Bronchial epithelial cell (primary cell): ENCODE results near the gene AOPEP. TPM values are rescaled to one million over a fixed set of nuclear protein-coding genes. Genes with fewer than 3 reads are reported as not detected.

Experiments used
- DNase-seq: peaks from one replicate; pipeline ENCODE4 v3.0.0-alpha.2; 2010; ENCODE audit warnings: low read depth
- FAIRE-seq: peaks from 2 replicates; lab custom pipeline; 2011; peaks lifted over from hg19 to GRCh38; lab: Jason Lieb, UNC
- H3K27me3 ChIP-seq: 2 replicates; pipeline ENCODE4 v1.5.1; 2011; ENCODE audit warnings: low read length; ENCODE audit not compliant: control insufficient read depth, insufficient read depth
- H3K36me3 ChIP-seq: 2 replicates; pipeline ENCODE4 v1.5.1; 2011; ENCODE audit warnings: low read length; ENCODE audit not compliant: control insufficient read depth, insufficient read depth
- H3K4me3 ChIP-seq: 2 replicates; pipeline ENCODE4 v1.5.1; 2011; ENCODE audit warnings: mild to moderate bottlenecking, low read depth, low read length, control low read depth
- CTCF ChIP-seq: IDR thresholded peaks from 2 replicates; pipeline ENCODE4 v1.5.1; 2011; ENCODE audit warnings: mild to moderate bottlenecking, moderate library complexity, low read length, control low read depth, inconsistent platforms; ENCODE audit not compliant: insufficient read depth, severe bottlenecking
- total RNA-seq: library from RNA; depleted of rRNA; stranded (reverse); fragments of >200 nt; gene quantifications from 2 replicates; pipeline ENCODE4 v1.2.1, GENCODE V29; 2014

Gene AOPEP
- total RNA-seq, 1 donor from 2014 or later, result 91.1 TPM

- no peak for DNase-seq
- Histone ChIP-seq H3K36me3 (no peaks in the 10 kb centered on the region), H3K27me3 (no peaks in the 10 kb centered on the region), H3K4me3 (no peak overlapping the region)
- no peak for TF ChIP-seq CTCF
- FAIRE-seq, result no peak
These were observed 42.3 kb downstream of the AOPEP start for GRCh38 chr9:94768766-94769165.

- no peak for TF ChIP-seq CTCF
- FAIRE-seq, result no peak
These were observed 43.8 kb downstream of the AOPEP start for GRCh38 chr9:94770334-94770733.

GRCh38 chr9:94771096-94771495, 44.6 kb downstream of the AOPEP start:
- FAIRE-seq (no peak), DNase-seq (no peak)
- no peak overlapping the region for H3K4me3 ChIP-seq
- H3K36me3 ChIP-seq, result no peaks in the 10 kb centered on the region
- no peak for TF ChIP-seq CTCF
- no peaks in the 10 kb centered on the region for H3K27me3 ChIP-seq

More at GRCh38 chr9:94770334-94770733, 43.8 kb downstream of the AOPEP start:
- Histone ChIP-seq H3K4me3 (no peak overlapping the region), H3K36me3 (no peaks in the 10 kb centered on the region), H3K27me3 (no peaks in the 10 kb centered on the region)
- DNase-seq, result no peak

GRCh38 chr9:94772144-94772543, 45.6 kb downstream of the AOPEP start:
- FAIRE-seq (no peak), DNase-seq (no peak)
- TF ChIP-seq CTCF, result no peak
- Histone ChIP-seq H3K36me3 (no peaks in the 10 kb centered on the region), H3K27me3 (no peaks in the 10 kb centered on the region), H3K4me3 (no peak overlapping the region)

- Histone ChIP-seq H3K4me3 (no peak overlapping the region), H3K36me3 (no peaks in the 10 kb centered on the region), H3K27me3 (no peaks in the 10 kb centered on the region)
- FAIRE-seq (no peak), DNase-seq (no peak)
- no peak for TF ChIP-seq CTCF
These were observed 46.3 kb downstream of the AOPEP start for GRCh38 chr9:94772639-94773303.

GRCh38 chr9:94773655-94774054, 47.2 kb downstream of the AOPEP start:
- H3K27me3 ChIP-seq, result no peaks in the 10 kb centered on the region
- H3K36me3 ChIP-seq, result no peaks in the 10 kb centered on the region
- DNase-seq, result no peak
- TF ChIP-seq CTCF, result no peak
- no peak for FAIRE-seq
- H3K4me3 ChIP-seq, result no peak overlapping the region
